Central memory CD8-positive, alpha-beta T cell (primary cell): Measurements from ENCODE around the gene P3R3URF.
"Not testable (repeated sequence)": the region's sequence is repeated elsewhere in the genome, so short reads cannot be mapped to it uniquely, and the experiment has no call there.

ENCODE experiments used
- ATAC-seq: fragments of 150-1000 bp; cut with Tn5 transposase; replicated peaks from 2 replicates; pipeline ENCODE4 v1.10.0; 2022; ENCODE audit warnings: mild to moderate bottlenecking, moderate FRiP score, moderate number of reproducible peaks; ENCODE audit not compliant: poor library complexity, severe bottlenecking; ENCODE audit errors: extremely low read depth
- DNase-seq, 2 donors: peaks; one replicate each; pipeline ENCODE4 v3.0.0; 2021; ENCODE audit warnings: low spot score in 2 of 2
- H3K27ac Mint-ChIP-seq: one replicate; pipeline ENCODE4 v1.8.0; 2022; ENCODE audit warnings: low read depth, mild to moderate bottlenecking, moderate library complexity, mixed read lengths
- H3K27me3 Mint-ChIP-seq: one replicate; pipeline ENCODE4 v1.8.0; 2022; ENCODE audit warnings: mixed read lengths
- H3K36me3 Mint-ChIP-seq: one replicate; pipeline ENCODE4 v1.8.0; 2022; ENCODE audit warnings: mild to moderate bottlenecking, moderate library complexity, mixed read lengths; ENCODE audit not compliant: insufficient read depth
- H3K4me1 Mint-ChIP-seq: one replicate; pipeline ENCODE4 v1.8.0; 2022; ENCODE audit warnings: mixed read lengths
- H3K4me3 Mint-ChIP-seq: one replicate; pipeline ENCODE4 v1.8.0; 2022; ENCODE audit warnings: mild to moderate bottlenecking, moderate library complexity, mixed read lengths
- H3K9me3 Mint-ChIP-seq: one replicate; pipeline ENCODE4 v1.8.0; 2022; ENCODE audit warnings: mixed read lengths

P3R3URF gene

GRCh38 chr1:46176211-46176865 lies at the start of gene P3R3URF:
Gene P3R3URF, minus strand, starts transcription at chr1:46176488. Its CDS starts 17 bp downstream, at chr1:46176471.
- H3K4me1 Mint-ChIP-seq = no peaks in the 10 kb centered on the region
- H3K9me3 Mint-ChIP-seq = no peaks in the 10 kb centered on the region
- no peak within 1 kb of the TSS for H3K4me3 Mint-ChIP-seq
- H3K36me3 Mint-ChIP-seq = no peaks in the 10 kb centered on the region
- H3K27ac Mint-ChIP-seq = no peak within 1 kb of the TSS
- peaks cover 9% of the 10 kb centered on the region for H3K27me3 Mint-ChIP-seq
- DNase-seq = no peak
- no peak for ATAC-seq

GRCh38 chr1:46224966-46225365 lies 48.7 kb upstream of the P3R3URF start:
- Mint-ChIP-seq H3K36me3 (no peaks in the 10 kb centered on the region), H3K4me1 (peaks cover 6% of the 10 kb centered on the region), H3K4me3 (no peak overlapping the region), H3K27ac (no peak overlapping the region), H3K9me3 (no peaks in the 10 kb centered on the region), H3K27me3 (no peaks in the 10 kb centered on the region)
- DNase-seq (no peak), ATAC-seq (no peak)

DNA sequence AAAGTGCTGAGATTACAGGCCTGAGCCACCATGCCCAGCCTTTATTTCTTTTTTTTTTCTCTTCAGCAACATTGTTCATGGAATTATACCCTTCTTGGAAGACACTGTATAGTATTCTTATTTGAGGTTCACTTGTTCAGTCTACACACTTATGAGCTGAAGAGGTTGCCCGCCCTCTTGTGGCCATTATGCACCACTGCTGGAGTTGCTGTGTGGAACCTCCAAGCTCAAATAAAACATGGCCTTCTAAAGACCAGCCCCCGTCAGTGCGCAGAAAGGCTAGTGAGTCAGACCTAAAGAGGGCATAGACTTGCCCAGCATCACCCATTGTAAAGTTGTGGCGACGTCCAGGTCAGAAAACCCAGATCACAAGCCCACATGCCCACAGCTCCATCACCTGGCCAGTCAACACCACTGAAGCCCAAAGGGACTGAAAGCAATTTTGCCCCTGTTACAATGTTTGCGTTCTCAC lies 47.2 kb upstream of the P3R3URF start:
- Mint-ChIP-seq H3K27me3 (no peaks in the 10 kb centered on the region), H3K27ac (no peak overlapping the region), H3K9me3 (no peaks in the 10 kb centered on the region), H3K4me1 (peaks cover 6% of the 10 kb centered on the region), H3K36me3 (no peaks in the 10 kb centered on the region), H3K4me3 (no peak overlapping the region)
- DNase-seq = peak; percentile 34
- peak; percentile 90 for ATAC-seq

- H3K36me3 Mint-ChIP-seq, DNase-seq, H3K27ac Mint-ChIP-seq, H3K4me3 Mint-ChIP-seq, ATAC-seq, H3K27me3 Mint-ChIP-seq, H3K4me1 Mint-ChIP-seq, H3K9me3 Mint-ChIP-seq: not testable (repeated sequence)
Measured at GRCh38 chr1:46223055-46223454, 46.8 kb upstream of the P3R3URF start.

DNA sequence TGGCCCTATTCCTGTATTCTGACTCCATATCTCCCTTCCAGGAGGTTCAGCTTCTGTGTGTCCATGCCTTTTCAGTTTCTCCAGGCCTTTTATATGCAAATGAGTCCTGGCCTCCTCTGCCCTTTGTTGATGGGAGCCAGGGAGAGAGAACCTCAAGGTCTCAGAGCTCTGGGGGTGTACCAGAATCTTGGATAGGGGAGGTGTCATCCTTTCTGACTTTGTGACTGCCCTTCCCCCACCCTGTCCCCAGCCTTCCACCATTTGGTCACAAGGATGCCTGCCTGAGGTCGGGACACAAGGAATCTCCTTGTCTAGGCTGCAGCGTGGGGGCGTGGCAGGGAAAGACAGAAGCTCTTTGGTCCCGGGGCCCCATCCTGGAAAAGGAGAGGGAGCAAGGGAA lies 45.5 kb upstream of the P3R3URF start:
- no peak overlapping the region for H3K4me3 Mint-ChIP-seq

DNA sequence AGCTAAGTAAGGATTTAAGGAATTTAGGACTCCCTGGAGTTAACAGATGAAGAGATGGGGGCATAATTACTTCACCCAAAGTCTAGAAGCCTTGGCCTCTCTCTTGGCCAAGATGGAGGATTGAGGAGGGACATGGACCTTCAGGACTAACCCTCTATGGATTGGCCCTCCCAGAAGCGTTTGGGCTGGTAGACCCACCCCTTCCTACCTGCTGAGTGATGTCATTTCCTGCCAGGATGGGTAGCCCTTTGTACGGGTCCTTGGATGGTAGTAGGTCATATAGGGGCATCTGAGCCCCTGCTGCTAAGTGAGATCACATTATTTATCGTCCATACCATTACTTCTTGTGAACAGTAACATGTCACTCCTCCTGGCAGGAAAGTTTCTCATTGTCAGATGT lies 44.5 kb upstream of the P3R3URF start:
- Mint-ChIP-seq H3K9me3 (no peaks in the 10 kb centered on the region), H3K36me3 (no peaks in the 10 kb centered on the region), H3K27me3 (no peaks in the 10 kb centered on the region), H3K4me1 (peaks cover 6% of the 10 kb centered on the region), H3K4me3 (no peak overlapping the region), H3K27ac (no peak overlapping the region)
- ATAC-seq = no peak
- DNase-seq = no peak

More for the DNA sequence above, 45.5 kb upstream of the P3R3URF start:
- ATAC-seq (no peak), DNase-seq (no peak)
- Mint-ChIP-seq H3K36me3 (no peaks in the 10 kb centered on the region), H3K27me3 (no peaks in the 10 kb centered on the region), H3K4me1 (peaks cover 6% of the 10 kb centered on the region), H3K9me3 (no peaks in the 10 kb centered on the region), H3K27ac (peak overlapping the region; percentile 29)

DNA sequence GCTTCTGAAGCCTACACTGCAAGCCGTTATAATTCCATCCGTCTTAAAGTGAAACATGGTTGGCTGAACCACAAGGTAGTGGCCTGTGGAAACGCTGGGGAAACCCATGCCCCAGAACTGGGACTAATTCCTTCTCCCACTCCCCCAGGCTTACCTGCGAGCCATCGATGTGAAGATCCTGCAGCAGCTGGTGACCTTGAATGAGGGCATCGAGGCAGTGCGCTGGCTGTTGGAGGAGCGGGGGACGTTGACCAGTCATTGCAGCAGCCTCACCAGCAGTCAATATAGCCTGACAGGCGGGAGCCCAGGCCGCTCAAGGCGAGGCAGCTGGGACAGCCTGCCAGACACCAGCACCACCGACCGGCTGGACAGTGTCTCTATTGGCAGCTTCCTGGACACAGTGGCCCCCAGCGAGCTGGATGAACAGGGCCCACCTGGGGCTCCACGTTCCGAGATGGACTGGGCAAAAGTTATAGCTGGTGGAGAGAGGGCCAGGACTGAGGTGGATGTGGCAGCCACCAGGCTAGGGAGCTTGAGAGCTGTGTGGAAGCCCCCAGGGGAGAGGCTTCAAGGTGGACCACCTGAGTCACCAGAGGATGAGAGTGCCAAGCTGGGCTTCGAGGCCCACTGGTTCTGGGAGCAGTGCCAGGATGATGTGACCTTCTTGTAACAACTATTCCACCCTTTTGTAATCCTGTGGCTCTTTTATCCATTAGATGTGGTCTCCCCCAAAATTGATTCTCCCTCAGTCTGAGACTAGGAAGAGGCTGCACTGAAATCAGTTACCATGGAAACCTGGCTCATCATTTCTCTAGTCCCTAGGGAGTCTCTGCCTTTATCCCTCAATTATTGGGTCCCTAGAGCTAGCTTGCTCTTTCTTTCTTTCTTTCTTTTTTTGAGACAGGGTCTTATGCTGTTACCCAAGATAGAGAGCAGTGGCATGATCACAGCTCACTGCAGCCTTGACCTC lies 43.5 kb upstream of the P3R3URF start:
- H3K9me3 Mint-ChIP-seq = no peaks in the 10 kb centered on the region
- ATAC-seq (no peak), DNase-seq (no peak)
- H3K36me3 Mint-ChIP-seq = no peaks in the 10 kb centered on the region
- H3K27me3 Mint-ChIP-seq = no peaks in the 10 kb centered on the region
- H3K27ac Mint-ChIP-seq = no peak overlapping the region
- peaks cover 6% of the 10 kb centered on the region for H3K4me1 Mint-ChIP-seq
- H3K4me3 Mint-ChIP-seq = no peak overlapping the region

DNA sequence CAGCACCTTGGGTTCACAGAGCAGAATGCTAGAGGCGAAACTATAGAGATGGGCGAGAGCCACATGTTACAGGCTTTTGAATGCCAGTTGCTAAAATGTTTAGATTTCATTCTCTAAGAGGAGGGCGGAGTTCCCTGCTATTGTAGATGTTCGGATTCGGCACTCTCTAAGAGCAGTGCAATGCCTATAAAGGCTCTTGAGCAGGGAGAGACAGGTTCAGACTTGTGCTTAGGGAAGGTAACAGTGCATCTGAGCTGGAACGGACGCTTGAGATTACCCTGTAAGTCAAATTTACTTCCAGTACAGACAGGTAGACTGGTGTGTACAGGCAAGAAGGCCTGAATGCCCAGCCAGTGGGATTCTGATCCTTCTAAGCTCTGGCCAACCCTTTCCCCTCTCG lies 42.2 kb upstream of the P3R3URF start:
- no peak for DNase-seq
- H3K4me3 Mint-ChIP-seq = no peak overlapping the region
- no peaks in the 10 kb centered on the region for H3K9me3 Mint-ChIP-seq
- ATAC-seq = no peak
- H3K36me3 Mint-ChIP-seq = no peaks in the 10 kb centered on the region
- H3K4me1 Mint-ChIP-seq = peaks cover 2% of the 10 kb centered on the region
- no peaks in the 10 kb centered on the region for H3K27me3 Mint-ChIP-seq
- no peak overlapping the region for H3K27ac Mint-ChIP-seq

GRCh38 chr1:46215504-46215903 lies 39.2 kb upstream of the P3R3URF start:
- no peak for ATAC-seq
- H3K4me1 Mint-ChIP-seq = no peaks in the 10 kb centered on the region
- no peaks in the 10 kb centered on the region for H3K36me3 Mint-ChIP-seq
- peaks cover 4% of the 10 kb centered on the region for H3K27me3 Mint-ChIP-seq
- DNase-seq = no peak
- no peak overlapping the region for H3K4me3 Mint-ChIP-seq
- no peak overlapping the region for H3K27ac Mint-ChIP-seq
- H3K9me3 Mint-ChIP-seq = no peaks in the 10 kb centered on the region

DNA sequence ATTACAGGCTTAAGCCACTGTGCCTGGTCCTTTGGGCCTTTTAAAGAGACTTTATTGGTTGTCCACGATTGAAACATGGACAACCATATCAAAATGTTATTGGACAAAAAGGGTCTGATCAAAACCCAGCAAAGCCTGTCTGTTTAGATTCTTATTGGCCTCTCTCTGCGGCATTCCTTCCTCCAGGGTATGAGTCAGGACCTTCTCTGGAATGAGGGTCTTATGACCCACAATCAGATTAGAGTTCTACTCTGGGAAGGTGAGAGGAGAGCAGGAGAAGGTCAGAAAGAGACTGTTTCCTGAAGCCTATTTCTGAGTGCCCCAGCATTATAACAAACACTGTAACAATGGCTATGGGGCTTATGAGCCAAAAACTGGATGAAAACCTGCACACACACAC lies 34.8 kb upstream of the P3R3URF start:
- Mint-ChIP-seq H3K36me3 (no peaks in the 10 kb centered on the region), H3K4me1 (no peaks in the 10 kb centered on the region), H3K27ac (no peak overlapping the region), H3K4me3 (no peak overlapping the region), H3K9me3 (no peaks in the 10 kb centered on the region), H3K27me3 (peaks cover 8% of the 10 kb centered on the region)
- DNase-seq (no peak), ATAC-seq (no peak)

- no peak overlapping the region for H3K27ac Mint-ChIP-seq
- H3K9me3 Mint-ChIP-seq = no peaks in the 10 kb centered on the region
- no peak overlapping the region for H3K4me3 Mint-ChIP-seq
- no peaks in the 10 kb centered on the region for H3K36me3 Mint-ChIP-seq
- H3K4me1 Mint-ChIP-seq = no peaks in the 10 kb centered on the region
- DNase-seq = no peak
- peaks cover 8% of the 10 kb centered on the region for H3K27me3 Mint-ChIP-seq
- no peak for ATAC-seq
Measured at GRCh38 chr1:46210561-46210960, 34.3 kb upstream of the P3R3URF start.

DNA sequence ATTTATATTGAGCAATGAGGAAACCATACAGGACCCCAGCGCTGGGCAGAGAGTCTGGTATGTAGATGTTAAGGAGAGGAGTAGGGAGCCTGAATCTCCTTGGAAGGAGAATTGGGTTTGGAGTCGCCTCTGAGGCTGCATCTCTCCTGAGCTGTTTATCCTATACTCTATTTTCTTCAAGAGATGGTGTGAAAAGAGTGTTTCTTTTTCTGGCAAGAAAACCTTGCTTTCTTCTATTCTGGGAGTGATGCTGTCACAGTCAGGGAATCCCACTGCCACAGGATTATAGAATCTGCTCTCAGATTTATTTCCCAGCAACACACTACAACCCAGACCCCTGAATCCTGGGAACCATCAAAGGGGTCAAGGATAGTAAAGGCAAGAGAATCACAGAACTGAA lies 30.1 kb upstream of the P3R3URF start:
- Mint-ChIP-seq H3K27ac (no peak overlapping the region), H3K27me3 (peaks cover 8% of the 10 kb centered on the region), H3K36me3 (no peaks in the 10 kb centered on the region), H3K9me3 (no peaks in the 10 kb centered on the region), H3K4me3 (no peak overlapping the region), H3K4me1 (peaks cover 7% of the 10 kb centered on the region)
- ATAC-seq = no peak
- DNase-seq = no peak

DNA sequence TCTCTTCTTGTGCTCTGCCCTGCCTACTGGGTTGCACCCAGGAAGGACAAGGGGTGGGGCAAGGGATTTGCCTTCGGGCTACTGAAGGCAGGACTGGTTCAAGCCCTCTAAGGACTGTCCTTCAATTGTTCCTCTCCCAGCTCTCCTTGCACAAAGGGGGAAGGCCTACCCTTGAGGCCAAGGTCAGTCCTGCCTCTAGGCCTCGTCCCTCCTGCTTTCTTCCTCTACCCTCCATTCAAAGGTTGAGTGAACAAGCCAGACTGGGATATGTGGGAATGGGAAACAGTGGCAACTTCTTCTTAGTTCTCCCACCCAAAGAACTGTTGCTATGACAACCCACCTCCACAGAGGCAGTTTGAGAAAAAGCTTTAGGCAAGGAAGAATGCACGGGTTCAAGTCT lies 29.5 kb upstream of the P3R3URF start:
- ATAC-seq = no peak
- Mint-ChIP-seq H3K27me3 (peaks cover 7% of the 10 kb centered on the region), H3K36me3 (no peaks in the 10 kb centered on the region), H3K27ac (no peak overlapping the region), H3K4me1 (peaks cover 7% of the 10 kb centered on the region), H3K9me3 (no peaks in the 10 kb centered on the region), H3K4me3 (no peak overlapping the region)
- no peak for DNase-seq
